ENCODE measurements around the gene ZSWIM6. TPM values are rescaled to one million over a fixed set of nuclear protein-coding genes. Genes with fewer than 3 reads are reported as not detected.

The ZSWIM6 gene
- total and polyA plus RNA-seq, 4 donors, result 5.9 to 21.6 (median 13.3) TPM

DNA sequence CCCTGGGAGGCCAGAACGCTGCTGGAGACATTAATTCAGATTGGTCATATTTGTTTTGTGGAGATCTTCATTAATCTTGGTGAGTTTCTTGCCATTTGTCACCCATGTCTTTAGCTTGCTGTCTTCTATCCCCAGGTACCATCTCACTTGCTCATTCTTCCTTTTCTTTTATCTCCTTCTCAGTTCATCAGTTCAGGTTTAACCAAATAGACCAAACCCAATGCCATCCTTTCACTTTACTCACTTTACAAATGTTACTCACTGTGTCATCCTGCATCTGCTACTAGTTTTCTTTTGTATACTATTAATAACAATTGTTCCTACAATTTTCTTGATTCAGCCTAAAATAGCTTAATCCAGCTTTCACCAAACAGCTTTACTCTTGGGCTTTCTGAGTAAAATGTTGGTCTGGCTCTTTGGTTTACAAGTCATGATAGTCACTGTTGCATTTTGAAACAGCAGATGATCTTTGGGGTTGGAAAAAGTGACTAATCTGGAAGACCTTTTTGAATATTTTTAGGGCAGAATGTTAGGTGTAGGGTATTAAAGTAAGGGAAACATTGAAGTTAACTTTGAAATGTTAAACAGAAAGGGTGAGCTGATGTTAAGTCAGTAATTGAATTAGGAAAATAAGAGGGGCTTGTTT is 246.9 kb downstream of the ZSWIM6 start:
- H3K4me3 ChIP-seq, result no peak overlapping the region
- H3K9ac ChIP-seq (ENCODE audit: insufficient read depth in 1 of 2, low read length in 2 of 2), result no peak overlapping the region
- TF ChIP-seq, protein P1, sequence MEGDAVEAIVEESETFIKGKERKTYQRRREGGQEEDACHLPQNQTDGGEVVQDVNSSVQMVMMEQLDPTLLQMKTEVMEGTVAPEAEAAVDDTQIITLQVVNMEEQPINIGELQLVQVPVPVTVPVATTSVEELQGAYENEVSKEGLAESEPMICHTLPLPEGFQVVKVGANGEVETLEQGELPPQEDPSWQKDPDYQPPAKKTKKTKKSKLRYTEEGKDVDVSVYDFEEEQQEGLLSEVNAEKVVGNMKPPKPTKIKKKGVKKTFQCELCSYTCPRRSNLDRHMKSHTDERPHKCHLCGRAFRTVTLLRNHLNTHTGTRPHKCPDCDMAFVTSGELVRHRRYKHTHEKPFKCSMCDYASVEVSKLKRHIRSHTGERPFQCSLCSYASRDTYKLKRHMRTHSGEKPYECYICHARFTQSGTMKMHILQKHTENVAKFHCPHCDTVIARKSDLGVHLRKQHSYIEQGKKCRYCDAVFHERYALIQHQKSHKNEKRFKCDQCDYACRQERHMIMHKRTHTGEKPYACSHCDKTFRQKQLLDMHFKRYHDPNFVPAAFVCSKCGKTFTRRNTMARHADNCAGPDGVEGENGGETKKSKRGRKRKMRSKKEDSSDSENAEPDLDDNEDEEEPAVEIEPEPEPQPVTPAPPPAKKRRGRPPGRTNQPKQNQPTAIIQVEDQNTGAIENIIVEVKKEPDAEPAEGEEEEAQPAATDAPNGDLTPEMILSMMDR (IDR thresholded peaks at IDR 0.05; ENCODE audit: control extremely low read depth, extremely low read depth), result no peak
- no peaks in the 10 kb centered on the region for H3K27me3 ChIP-seq (ENCODE audit: control insufficient read depth in 3 of 3, insufficient read depth in 3 of 3, low read length in 2 of 3)
- 96 to 98% methylated on average over 1 of the region's 1 CpG for WGBS, 2 donors
- ATAC-seq (ENCODE audit: insufficient read depth, low FRiP score), result no peak
- no peaks in the 10 kb centered on the region for H3K9me3 ChIP-seq (ENCODE audit: control insufficient read depth in 4 of 4, insufficient read depth in 3 of 4, low read length in 3 of 4)
- DNase-seq, result no peak
- H3K27ac ChIP-seq (ENCODE audit: low read depth in 1 of 2, low read length in 1 of 2), result no peak overlapping the region
- peaks cover 0 to 20% (median 8%) of the 10 kb centered on the region in 5 donors for H3K4me1 ChIP-seq (ENCODE audit: control insufficient read depth in 5 of 5, insufficient read depth in 5 of 5, low read length in 5 of 5)
- H3K36me3 ChIP-seq (ENCODE audit: control insufficient read depth in 4 of 4, insufficient read depth in 4 of 4, low read length in 4 of 4), result no peaks in the 10 kb centered on the region

DNA sequence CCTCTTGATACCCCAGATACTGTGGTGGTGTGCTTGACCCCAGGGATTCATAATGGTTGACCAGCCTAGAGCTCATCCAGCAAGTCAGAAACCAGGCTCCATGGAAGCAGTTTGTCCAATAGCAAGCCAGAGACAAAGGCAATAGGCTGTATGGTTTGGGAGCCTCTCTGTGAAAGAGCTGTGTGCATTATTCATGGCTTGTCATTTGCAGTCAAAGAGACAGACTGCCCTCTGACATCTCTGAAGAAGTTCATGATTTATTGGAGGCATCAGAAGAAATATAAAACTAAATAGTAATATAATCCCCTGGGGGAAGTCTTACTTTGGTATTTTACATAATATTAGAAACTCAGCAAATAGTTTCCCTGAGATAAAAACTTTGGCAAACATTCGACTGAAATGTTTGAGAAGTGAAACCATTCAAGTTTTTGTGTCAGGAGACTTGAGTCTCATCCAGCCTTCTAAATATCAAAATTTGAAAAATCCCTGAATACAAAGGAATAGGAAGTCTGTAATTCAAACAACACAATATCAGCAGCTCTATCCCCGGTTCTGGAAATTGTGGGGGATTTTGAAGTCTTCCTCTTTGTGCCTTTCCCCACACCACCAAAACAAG is 250.3 kb downstream of the ZSWIM6 start:
- DNase-seq, result peak in 2 of 3 donors; percentile 77 to 82
- TF ChIP-seq, protein P1 (IDR thresholded peaks at IDR 0.05; ENCODE audit: control extremely low read depth, extremely low read depth), result no peak
- H3K4me1 ChIP-seq (ENCODE audit: control insufficient read depth in 5 of 5, insufficient read depth in 5 of 5, low read length in 5 of 5), result peaks cover 0 to 19% (median 3%) of the 10 kb centered on the region in 5 donors
- H3K27ac ChIP-seq (ENCODE audit: low read depth in 1 of 2, low read length in 1 of 2), result no peak overlapping the region
- no peaks in the 10 kb centered on the region for H3K9me3 ChIP-seq (ENCODE audit: control insufficient read depth in 4 of 4, insufficient read depth in 3 of 4, low read length in 3 of 4)
- no peak overlapping the region for H3K9ac ChIP-seq (ENCODE audit: insufficient read depth in 1 of 2, low read length in 2 of 2)
- no peak for ATAC-seq (ENCODE audit: insufficient read depth, low FRiP score)
- no peaks in the 10 kb centered on the region for H3K27me3 ChIP-seq (ENCODE audit: control insufficient read depth in 3 of 3, insufficient read depth in 3 of 3, low read length in 2 of 3)
- H3K36me3 ChIP-seq (ENCODE audit: control insufficient read depth in 4 of 4, insufficient read depth in 4 of 4, low read length in 4 of 4), result no peaks in the 10 kb centered on the region
- WGBS, 2 donors, result 15 to 48% methylated on average over 2 of the region's 2 CpGs
- no peak overlapping the region for H3K4me3 ChIP-seq

DNA sequence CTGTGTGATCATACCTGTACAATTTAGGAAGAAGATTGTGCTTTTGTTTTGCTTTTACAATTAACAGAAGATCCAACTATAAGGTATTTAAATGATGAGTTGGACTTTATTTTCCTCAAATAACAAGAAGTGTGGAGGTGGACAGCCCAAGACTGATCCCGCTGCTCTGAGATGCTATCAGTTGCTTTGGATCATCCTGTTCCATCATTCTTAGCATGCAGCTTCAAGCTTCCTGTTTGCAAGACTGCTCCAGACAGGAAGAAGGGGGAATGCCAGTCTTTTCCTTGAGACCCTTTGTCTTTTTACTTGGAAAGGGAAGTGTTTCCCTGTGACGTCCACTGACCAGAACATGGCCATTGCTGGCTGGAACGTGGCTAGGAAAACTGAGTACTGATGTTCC is 250.8 kb downstream of the ZSWIM6 start:
- ATAC-seq (ENCODE audit: insufficient read depth, low FRiP score) (no peak), DNase-seq (peak in 1 of 3 donors; percentile 26)
- no peak overlapping the region for H3K9ac ChIP-seq (ENCODE audit: insufficient read depth in 1 of 2, low read length in 2 of 2)
- H3K27ac ChIP-seq (ENCODE audit: low read depth in 1 of 2, low read length in 1 of 2), result no peak overlapping the region
- H3K36me3 ChIP-seq (ENCODE audit: control insufficient read depth in 4 of 4, insufficient read depth in 4 of 4, low read length in 4 of 4), result no peaks in the 10 kb centered on the region
- H3K9me3 ChIP-seq (ENCODE audit: control insufficient read depth in 4 of 4, insufficient read depth in 3 of 4, low read length in 3 of 4), result no peaks in the 10 kb centered on the region
- no peak overlapping the region for H3K4me3 ChIP-seq
- TF ChIP-seq, protein P1 (IDR thresholded peaks at IDR 0.05; ENCODE audit: control extremely low read depth, extremely low read depth), result no peak
- 54 to 69% methylated on average over 3 of the region's 3 CpGs for WGBS, 2 donors
- no peaks in the 10 kb centered on the region for H3K27me3 ChIP-seq (ENCODE audit: control insufficient read depth in 3 of 3, insufficient read depth in 3 of 3, low read length in 2 of 3)
- H3K4me1 ChIP-seq (ENCODE audit: control insufficient read depth in 5 of 5, insufficient read depth in 5 of 5, low read length in 5 of 5), result peaks cover 0 to 19% (median 3%) of the 10 kb centered on the region in 5 donors

Measured in lung (tissue), 12 donors.